ENCODE measurements around the gene FANCI. TPM values are rescaled to one million over a fixed set of nuclear protein-coding genes. Genes with fewer than 3 reads are reported as not detected.

Gene FANCI
- total and polyA plus RNA-seq, 2 experiments from 2014 or later, result 63.6 to 66.8 TPM

DNA sequence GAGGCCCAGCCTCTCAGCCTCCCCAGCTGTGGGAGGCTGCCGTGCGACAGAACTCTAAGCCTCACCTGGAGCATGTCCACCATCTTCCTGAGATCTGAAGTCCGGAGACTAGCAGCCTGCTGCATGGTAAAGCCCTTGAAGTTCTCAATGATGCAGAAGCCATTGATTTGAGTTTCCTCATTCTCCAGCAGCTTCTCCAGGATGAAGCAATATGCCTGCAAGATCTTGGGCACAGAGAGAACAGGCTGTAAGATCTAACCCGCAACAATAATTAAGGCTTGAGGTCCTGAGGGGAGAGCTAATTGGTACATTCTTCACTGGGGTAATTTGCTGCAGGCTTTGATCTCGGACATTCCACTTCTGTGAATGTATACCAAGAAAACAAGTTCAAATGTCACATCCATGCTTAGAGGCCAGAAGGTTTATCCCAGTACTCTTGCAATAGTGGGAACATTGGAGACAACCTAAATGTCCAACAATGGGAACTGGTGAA, 32.1 kb upstream of the FANCI start (continued):
- TF ChIP-seq, protein P1, sequence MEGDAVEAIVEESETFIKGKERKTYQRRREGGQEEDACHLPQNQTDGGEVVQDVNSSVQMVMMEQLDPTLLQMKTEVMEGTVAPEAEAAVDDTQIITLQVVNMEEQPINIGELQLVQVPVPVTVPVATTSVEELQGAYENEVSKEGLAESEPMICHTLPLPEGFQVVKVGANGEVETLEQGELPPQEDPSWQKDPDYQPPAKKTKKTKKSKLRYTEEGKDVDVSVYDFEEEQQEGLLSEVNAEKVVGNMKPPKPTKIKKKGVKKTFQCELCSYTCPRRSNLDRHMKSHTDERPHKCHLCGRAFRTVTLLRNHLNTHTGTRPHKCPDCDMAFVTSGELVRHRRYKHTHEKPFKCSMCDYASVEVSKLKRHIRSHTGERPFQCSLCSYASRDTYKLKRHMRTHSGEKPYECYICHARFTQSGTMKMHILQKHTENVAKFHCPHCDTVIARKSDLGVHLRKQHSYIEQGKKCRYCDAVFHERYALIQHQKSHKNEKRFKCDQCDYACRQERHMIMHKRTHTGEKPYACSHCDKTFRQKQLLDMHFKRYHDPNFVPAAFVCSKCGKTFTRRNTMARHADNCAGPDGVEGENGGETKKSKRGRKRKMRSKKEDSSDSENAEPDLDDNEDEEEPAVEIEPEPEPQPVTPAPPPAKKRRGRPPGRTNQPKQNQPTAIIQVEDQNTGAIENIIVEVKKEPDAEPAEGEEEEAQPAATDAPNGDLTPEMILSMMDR (conservative IDR thresholded peaks at IDR 0.05; ENCODE audit: low read depth in 2 of 2), result no peak
- TF ChIP-seq, protein P2, sequence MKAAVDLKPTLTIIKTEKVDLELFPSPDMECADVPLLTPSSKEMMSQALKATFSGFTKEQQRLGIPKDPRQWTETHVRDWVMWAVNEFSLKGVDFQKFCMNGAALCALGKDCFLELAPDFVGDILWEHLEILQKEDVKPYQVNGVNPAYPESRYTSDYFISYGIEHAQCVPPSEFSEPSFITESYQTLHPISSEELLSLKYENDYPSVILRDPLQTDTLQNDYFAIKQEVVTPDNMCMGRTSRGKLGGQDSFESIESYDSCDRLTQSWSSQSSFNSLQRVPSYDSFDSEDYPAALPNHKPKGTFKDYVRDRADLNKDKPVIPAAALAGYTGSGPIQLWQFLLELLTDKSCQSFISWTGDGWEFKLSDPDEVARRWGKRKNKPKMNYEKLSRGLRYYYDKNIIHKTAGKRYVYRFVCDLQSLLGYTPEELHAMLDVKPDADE (IDR thresholded peaks at IDR 0.05), result no peak
- TF ChIP-seq, protein P3, sequence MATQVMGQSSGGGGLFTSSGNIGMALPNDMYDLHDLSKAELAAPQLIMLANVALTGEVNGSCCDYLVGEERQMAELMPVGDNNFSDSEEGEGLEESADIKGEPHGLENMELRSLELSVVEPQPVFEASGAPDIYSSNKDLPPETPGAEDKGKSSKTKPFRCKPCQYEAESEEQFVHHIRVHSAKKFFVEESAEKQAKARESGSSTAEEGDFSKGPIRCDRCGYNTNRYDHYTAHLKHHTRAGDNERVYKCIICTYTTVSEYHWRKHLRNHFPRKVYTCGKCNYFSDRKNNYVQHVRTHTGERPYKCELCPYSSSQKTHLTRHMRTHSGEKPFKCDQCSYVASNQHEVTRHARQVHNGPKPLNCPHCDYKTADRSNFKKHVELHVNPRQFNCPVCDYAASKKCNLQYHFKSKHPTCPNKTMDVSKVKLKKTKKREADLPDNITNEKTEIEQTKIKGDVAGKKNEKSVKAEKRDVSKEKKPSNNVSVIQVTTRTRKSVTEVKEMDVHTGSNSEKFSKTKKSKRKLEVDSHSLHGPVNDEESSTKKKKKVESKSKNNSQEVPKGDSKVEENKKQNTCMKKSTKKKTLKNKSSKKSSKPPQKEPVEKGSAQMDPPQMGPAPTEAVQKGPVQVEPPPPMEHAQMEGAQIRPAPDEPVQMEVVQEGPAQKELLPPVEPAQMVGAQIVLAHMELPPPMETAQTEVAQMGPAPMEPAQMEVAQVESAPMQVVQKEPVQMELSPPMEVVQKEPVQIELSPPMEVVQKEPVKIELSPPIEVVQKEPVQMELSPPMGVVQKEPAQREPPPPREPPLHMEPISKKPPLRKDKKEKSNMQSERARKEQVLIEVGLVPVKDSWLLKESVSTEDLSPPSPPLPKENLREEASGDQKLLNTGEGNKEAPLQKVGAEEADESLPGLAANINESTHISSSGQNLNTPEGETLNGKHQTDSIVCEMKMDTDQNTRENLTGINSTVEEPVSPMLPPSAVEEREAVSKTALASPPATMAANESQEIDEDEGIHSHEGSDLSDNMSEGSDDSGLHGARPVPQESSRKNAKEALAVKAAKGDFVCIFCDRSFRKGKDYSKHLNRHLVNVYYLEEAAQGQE (IDR thresholded peaks at IDR 0.05; ENCODE audit: unreplicated experiment), result no peak
- TF ChIP-seq EZH2 (IDR thresholded peaks at IDR 0.05; ENCODE audit: low read depth, unreplicated experiment) (no peak), JUNB (IDR thresholded peaks at IDR 0.05; ENCODE audit: unreplicated experiment) (no peak), CREB1 (CRISPR knock-in tag; IDR thresholded peaks at IDR 0.05; ENCODE audit: low read depth) (no peak), NANOG (IDR thresholded peaks at IDR 0.05; ENCODE audit: borderline replicate concordance) (no peak), POLR2AphosphoS5 (IDR thresholded peaks at IDR 0.05; ENCODE audit: low read depth) (no peak), EZH2phosphoT487 (IDR thresholded peaks at IDR 0.05; ENCODE audit: unreplicated experiment) (no peak), ZNF114 (CRISPR knock-in tag; IDR thresholded peaks at IDR 0.05) (no peak)

DNA sequence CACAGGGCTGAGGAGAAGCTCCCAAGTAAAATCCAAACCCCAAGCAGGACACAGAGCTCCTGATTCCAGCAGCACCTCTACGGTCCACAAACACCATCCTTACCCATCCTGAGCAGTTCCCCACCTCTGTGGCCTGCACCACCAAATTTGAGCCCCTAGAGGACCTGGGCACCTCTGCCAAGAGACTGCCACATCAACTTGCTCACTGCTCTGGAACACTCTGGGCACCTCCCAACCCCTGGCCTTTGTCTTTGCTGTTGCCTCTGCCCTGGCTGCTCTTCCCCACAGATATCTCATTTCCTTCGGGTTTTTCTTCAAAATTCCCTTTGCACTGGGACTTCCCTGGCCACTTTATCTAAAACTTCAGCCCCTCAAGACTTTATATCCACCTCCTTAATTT, 28.2 kb upstream of the FANCI start:
- Histone ChIP-seq H3K27me3 (ENCODE audit: insufficient read depth) (no peaks in the 10 kb centered on the region), H3K4me1 (ENCODE audit: insufficient read depth) (no peaks in the 10 kb centered on the region), H3K4me2 (no peak overlapping the region), H3K79me2 (replicated peaks; ENCODE audit: insufficient read depth) (no peaks in the 10 kb centered on the region), H4K20me1 (replicated peaks; ENCODE audit: insufficient read depth) (no peaks in the 10 kb centered on the region), H3K9me2 (ENCODE audit: insufficient read depth) (no peaks in the 10 kb centered on the region), H3K4me3 (no peak overlapping the region), H2AFZ (no peak overlapping the region), H3K27ac (ENCODE audit: low read depth) (no peak overlapping the region), H3K36me3 (ENCODE audit: insufficient read depth) (no peaks in the 10 kb centered on the region), H3F3A (replicated peaks; ENCODE audit: low read depth) (no peaks in the 10 kb centered on the region)
- peak; percentile 32; the same call in 1 of the 3 replicates for ATAC-seq
- Mint-ChIP-seq H3K27ac (no peak overlapping the region; the same call in 1 of the 2 replicates), H3K9me3 (no peaks in the 10 kb centered on the region), H3K27me3 (ENCODE audit: insufficient read depth, low read depth, poor library complexity) (peaks cover 18% of the 10 kb centered on the region), H3K36me3 (ENCODE audit: low read depth) (no peaks in the 10 kb centered on the region), H3K4me1 (no peaks in the 10 kb centered on the region; the same call in 2 of the 3 replicates), H3K4me3 (no peak overlapping the region)
- no peak for TF ChIP-seq ZNF114 (CRISPR knock-in tag; IDR thresholded peaks at IDR 0.05)
- TF ChIP-seq JUNB (IDR thresholded peaks at IDR 0.05; ENCODE audit: unreplicated experiment), result no peak
- no peak for TF ChIP-seq NANOG (IDR thresholded peaks at IDR 0.05; ENCODE audit: borderline replicate concordance)
- TF ChIP-seq POLR2AphosphoS5 (IDR thresholded peaks at IDR 0.05; ENCODE audit: low read depth), result no peak
- no peak for DNase-seq (ENCODE audit: low spot score)

All from GM23338 (cell line).